Pancreas (tissue), 10 donors: ENCODE measurements around the gene SNAPC4. TPM values are rescaled to one million over a fixed set of nuclear protein-coding genes. Genes with fewer than 3 reads are reported as not detected.

Experiments used
- ATAC-seq, 4 donors: fragments of 200-7000 bp; cut with Tn5 transposase; one replicate each; pipeline versions ENCODE4 v1.8.0 to v1.9.1; 2020; ENCODE audit warnings: mild to moderate bottlenecking in 4 of 4, moderate library complexity in 4 of 4
- DNase-seq, 6 donors: peaks; one replicate each; pipeline ENCODE4 v3.0.0-alpha.2; 2020
- FAIRE-seq: peaks from 2 replicates; lab custom pipeline; 2012; peaks lifted over from hg19 to GRCh38; lab: Jason Lieb, UNC
- H3K27ac ChIP-seq, 4 donors: fragments of 200-600 bp; sonication (generic); 1 replicate in 3 of 4; 2 replicates in 1 of 4; pipeline versions ENCODE4 v1.5.0 to v1.8.0; 2020
- H3K27me3 ChIP-seq, 4 donors: fragments of 200-600 bp; one replicate each; pipeline ENCODE4 v1.8.0; 2021
- H3K36me3 ChIP-seq, 3 donors: fragments of 200-600 bp; sonication (generic) in 1 of 3; one replicate each; pipeline versions ENCODE4 v1.5.0 to v1.8.0; 2020 to 2021
- H3K4me1 ChIP-seq, 3 donors: fragments of 200-600 bp; one replicate each; pipeline ENCODE4 v1.8.0; 2021
- H3K4me3 ChIP-seq, 4 donors: fragments of 200-600 bp; sonication (generic) in 2 of 4; one replicate each; pipeline versions ENCODE4 v1.5.0 to v1.8.0; 2020 to 2021
- H3K9me3 ChIP-seq, 4 donors: fragments of 200-600 bp; one replicate each; pipeline ENCODE4 v1.8.0; 2021
- WGBS, 2 donors: extraction: QIAGEN DNeasy Blood & Tissue Kit; methylation state at CpG; one replicate each; pipeline ENCODE4 v1.1.7; 2013; 5-methylcytosine and 5-hydroxymethylcytosine counted together
- intact Hi-C, 3 donors: fragments of 100-400 bp; cut with DNase I; formaldehyde crosslinking; loops; one replicate each; pipeline versions ENCODE4 v1.11.1 to v1.14.2; 2022
- polyA plus RNA-seq, 2 donors: library from polyadenylated mRNA; stranded (reverse); fragments of 200-250 nt; gene quantifications; one replicate each; pipeline ENCODE4 v1.2.3, GENCODE V29; 2013
- total RNA-seq, 6 donors: library from RNA; stranded (reverse); fragmentation: NEBNext Ultra II Directional in 4 of 6; extraction: Animal tissue kit (Norgen Biotek cat#: 25700) in 4 of 6; gene quantifications; one replicate each; pipeline versions ENCODE4 v1.2.1 to v1.2.4, GENCODE V29; 2021 to 2023
- TF ChIP-seq, protein P1 (sequence below), 4 donors: fragments of 200-600 bp; sonication (generic) in 3 of 4; IDR thresholded peaks; one replicate each; pipeline versions ENCODE4 v1.5.0 to v1.8.0; 2021; ENCODE audit warnings: antibody characterized with exemption in 4 of 4
- donor health status: healthy with polysubstance abuse.
- donor health status: DM: no; HTN: no; CAD: no; lungs with moderate emphysema.
- donor health status: DM: no; HTN: no; CAD: no.
- donor health status: control.
- donor health status: control.
- donor health status: Bipolar disorder and iron deficiency.
- donor health status: DM: yes; HTN: yes; CAD: no.
- donor health status: DM: no; HTN: no; CAD: no.
- donor health status: DM: no; HTN: no; CAD: no.
- donor health status: DM: yes; HTN: yes; CAD: no.

The SNAPC4 gene
- total and polyA plus RNA-seq, 8 donors = 3.8 to 22.0 (median 5.2) TPM

DNA sequence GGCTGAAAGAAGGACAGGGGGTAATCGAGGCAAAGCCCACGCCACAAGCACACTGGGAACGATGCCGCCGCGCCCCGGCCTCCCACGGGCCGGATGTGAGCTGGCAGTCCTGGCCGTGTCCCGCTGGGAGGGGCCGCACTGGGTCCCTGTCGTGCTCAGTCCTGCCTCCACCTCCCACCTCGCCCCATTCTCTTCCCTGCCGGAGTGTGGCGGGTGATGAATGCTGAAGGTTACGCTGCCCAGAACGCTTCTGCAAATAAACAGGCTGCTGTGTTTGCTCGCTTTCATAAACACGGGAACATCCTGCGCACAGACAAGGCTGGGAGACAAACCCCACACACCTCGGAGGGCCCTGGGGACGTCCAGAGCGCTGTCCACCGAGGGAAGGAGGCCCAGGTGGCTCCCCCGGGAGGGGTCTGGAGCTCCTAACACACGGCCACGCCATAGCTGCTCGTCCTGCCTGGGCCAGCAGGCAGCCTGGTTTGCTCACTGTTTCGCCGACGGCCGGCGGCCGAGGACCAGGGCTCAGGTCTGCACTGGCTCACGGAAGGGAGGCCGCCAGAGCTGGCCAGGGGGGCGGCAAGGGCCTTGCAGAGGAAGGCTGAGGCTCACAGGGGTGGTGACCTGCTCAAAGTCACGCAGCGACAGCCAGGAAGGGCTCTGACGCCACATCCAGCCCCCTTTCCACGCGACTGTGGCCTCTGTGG lies 38.8 kb downstream of the SNAPC4 start:
- DNase-seq (no peak), ATAC-seq (no peak), FAIRE-seq (no peak)
- Histone ChIP-seq H3K4me3 (no peak overlapping the region), H3K9me3 (no peaks in the 10 kb centered on the region), H3K27ac (no peak overlapping the region), H3K36me3 (no peaks in the 10 kb centered on the region), H3K4me1 (peaks cover 0 to 6% (median 5%) of the 10 kb centered on the region in 3 donors), H3K27me3 (no peaks in the 10 kb centered on the region)
- intact Hi-C loops = no loop called here
- TF ChIP-seq, protein P1, sequence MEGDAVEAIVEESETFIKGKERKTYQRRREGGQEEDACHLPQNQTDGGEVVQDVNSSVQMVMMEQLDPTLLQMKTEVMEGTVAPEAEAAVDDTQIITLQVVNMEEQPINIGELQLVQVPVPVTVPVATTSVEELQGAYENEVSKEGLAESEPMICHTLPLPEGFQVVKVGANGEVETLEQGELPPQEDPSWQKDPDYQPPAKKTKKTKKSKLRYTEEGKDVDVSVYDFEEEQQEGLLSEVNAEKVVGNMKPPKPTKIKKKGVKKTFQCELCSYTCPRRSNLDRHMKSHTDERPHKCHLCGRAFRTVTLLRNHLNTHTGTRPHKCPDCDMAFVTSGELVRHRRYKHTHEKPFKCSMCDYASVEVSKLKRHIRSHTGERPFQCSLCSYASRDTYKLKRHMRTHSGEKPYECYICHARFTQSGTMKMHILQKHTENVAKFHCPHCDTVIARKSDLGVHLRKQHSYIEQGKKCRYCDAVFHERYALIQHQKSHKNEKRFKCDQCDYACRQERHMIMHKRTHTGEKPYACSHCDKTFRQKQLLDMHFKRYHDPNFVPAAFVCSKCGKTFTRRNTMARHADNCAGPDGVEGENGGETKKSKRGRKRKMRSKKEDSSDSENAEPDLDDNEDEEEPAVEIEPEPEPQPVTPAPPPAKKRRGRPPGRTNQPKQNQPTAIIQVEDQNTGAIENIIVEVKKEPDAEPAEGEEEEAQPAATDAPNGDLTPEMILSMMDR (IDR thresholded peaks at IDR 0.05) = no peak
- 85 to 89% methylated on average over 34 to 43 of the region's 43 CpGs for WGBS, 2 donors

DNA sequence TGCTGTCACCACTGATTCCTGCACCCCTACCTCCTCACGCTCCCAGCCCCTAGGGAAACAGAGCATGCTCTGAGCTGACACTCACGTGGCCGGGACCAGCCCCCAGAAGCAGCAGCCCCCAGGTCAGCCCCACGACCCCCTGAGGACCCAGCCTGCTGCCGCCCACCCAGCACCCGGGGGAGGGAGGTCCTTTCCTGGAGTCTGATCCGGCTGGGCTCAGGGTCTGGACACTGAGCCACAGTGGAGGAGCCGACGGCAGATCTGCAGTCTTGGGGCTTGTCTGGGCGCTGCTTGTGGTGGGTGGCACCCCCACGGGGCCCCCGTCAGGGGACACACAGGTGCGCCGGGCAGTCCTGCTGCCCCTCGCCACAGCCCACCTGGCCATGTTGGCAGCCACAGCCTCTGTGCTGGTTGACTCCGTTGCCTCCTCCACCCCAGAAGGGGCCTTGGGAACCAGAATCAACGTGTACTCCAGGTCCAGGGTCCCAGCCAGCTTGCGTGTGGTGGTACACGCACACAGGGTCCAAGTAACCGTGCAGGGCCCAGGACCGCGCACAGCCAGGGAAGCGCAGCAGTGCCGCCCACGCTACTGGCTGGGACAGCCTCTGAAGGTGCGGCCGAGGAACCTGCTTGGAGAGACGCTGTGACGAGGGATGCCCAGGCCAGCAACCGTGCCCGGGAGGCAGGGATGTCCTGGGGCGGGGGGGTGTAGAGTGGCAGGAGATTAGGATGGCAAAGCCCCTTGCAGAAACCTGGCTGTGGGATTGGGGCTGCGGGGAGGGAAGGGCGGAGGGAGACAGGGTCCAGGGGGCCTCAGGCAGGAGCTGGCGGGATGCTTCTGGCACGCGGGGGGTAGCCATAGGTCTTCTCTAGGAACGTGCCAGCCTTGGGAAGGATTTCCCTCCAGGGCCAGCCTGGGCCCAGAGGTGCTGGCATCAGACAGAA lies 39.9 kb downstream of the SNAPC4 start:
- intact Hi-C loops = no loop called here
- DNase-seq (no peak), FAIRE-seq (no peak), ATAC-seq (no peak)
- H3K4me1 ChIP-seq = peaks cover 0 to 6% (median 5%) of the 10 kb centered on the region in 3 donors
- TF ChIP-seq, protein P1 (IDR thresholded peaks at IDR 0.05) = no peak
- H3K27ac ChIP-seq = no peak overlapping the region
- no peaks in the 10 kb centered on the region for H3K36me3 ChIP-seq
- H3K4me3 ChIP-seq = no peak overlapping the region
- no peaks in the 10 kb centered on the region for H3K27me3 ChIP-seq
- no peaks in the 10 kb centered on the region for H3K9me3 ChIP-seq
- 85 to 88% methylated on average over 33 to 38 of the region's 38 CpGs for WGBS, 2 donors

DNA sequence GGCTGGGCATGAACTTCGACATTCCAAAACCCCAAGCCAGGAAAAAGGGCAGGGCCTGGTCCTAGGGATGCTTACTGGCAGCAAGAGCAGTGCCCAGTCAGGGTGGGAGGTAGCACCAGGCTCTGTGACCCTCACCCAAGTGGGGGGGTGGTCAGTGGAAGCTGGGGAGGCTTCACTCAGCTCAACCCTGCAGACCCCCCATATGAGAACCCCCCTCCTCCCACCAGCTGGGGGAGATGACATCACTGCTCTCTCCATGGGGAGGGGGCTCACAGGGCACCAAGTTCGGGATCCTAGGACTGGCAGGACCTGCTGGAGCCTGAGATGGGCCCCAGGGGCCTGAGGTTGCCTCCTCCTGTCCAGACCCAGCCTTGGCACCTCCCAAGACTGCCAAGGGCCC lies 41.1 kb downstream of the SNAPC4 start:
- Histone ChIP-seq H3K4me1 (peaks cover 0 to 6% (median 5%) of the 10 kb centered on the region in 3 donors), H3K9me3 (no peaks in the 10 kb centered on the region), H3K4me3 (no peak overlapping the region), H3K36me3 (no peaks in the 10 kb centered on the region), H3K27ac (no peak overlapping the region), H3K27me3 (no peaks in the 10 kb centered on the region)
- ATAC-seq (no peak), DNase-seq (no peak), FAIRE-seq (no peak)
- intact Hi-C loops = no loop called here
- TF ChIP-seq, protein P1 (IDR thresholded peaks at IDR 0.05) = no peak
- WGBS, 2 donors = 78 to 83% methylated on average over 2 of the region's 2 CpGs

DNA sequence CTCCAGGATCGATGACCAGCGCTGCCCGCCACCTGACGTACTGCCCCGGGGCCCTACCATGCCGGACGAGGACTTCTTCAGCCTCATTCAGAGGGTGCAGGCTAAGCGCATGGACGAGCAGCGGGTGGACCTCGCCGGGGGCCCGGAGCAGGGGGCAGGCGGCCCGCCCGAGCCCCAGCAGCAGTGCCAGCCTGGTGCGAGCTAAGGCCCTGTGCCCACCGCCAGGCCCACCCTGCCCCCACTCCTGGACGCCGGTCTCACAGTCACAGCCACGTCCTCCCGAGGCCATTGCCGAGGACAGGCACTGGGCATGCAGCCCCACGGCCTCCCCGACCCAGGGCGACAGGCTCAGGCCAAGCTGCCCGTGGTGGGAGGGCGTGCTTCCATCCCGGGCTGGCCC lies 42.0 kb downstream of the SNAPC4 start:
- Histone ChIP-seq H3K27ac (no peak overlapping the region), H3K27me3 (no peaks in the 10 kb centered on the region), H3K4me1 (peaks cover 0 to 6% (median 5%) of the 10 kb centered on the region in 3 donors), H3K9me3 (no peaks in the 10 kb centered on the region), H3K36me3 (no peaks in the 10 kb centered on the region), H3K4me3 (no peak overlapping the region)
- intact Hi-C loops = no loop called here
- ATAC-seq (no peak), DNase-seq (no peak), FAIRE-seq (no peak)
- 92 to 95% methylated on average over 28 to 29 of the region's 29 CpGs for WGBS, 2 donors
- TF ChIP-seq, protein P1 (IDR thresholded peaks at IDR 0.05) = no peak
